VCaP (cell line): ENCODE results near the gene NLK.
"Not testable (repeated sequence)": the region's sequence is repeated elsewhere in the genome, so short reads cannot be mapped to it uniquely, and the experiment has no call there.

ENCODE experiments used
- H3K27ac ChIP-seq: fragments of 450-650 bp; 2 replicates; pipeline ENCODE4 v1.5.1; 2017
- CTCF ChIP-seq: fragments of 450-650 bp; conservative IDR thresholded peaks from 2 replicates; pipeline ENCODE4 v1.5.1; 2017; ENCODE audit warnings: mild to moderate bottlenecking, moderate library complexity

Gene NLK

GRCh38 chr17:28211811-28212210, 169.3 kb downstream of the NLK start:
- TF ChIP-seq CTCF = no peak
- no peak overlapping the region for H3K27ac ChIP-seq

- H3K27ac ChIP-seq = not testable (repeated sequence)
Measured at GRCh38 chr17:28213578-28213977, 171.1 kb downstream of the NLK start.

GRCh38 chr17:28216052-28216451, 173.6 kb downstream of the NLK start:
- TF ChIP-seq CTCF = no peak
- no peak overlapping the region for H3K27ac ChIP-seq

GRCh38 chr17:28216528-28216927, 174.1 kb downstream of the NLK start:
- no peak overlapping the region for H3K27ac ChIP-seq
- no peak for TF ChIP-seq CTCF

DNA sequence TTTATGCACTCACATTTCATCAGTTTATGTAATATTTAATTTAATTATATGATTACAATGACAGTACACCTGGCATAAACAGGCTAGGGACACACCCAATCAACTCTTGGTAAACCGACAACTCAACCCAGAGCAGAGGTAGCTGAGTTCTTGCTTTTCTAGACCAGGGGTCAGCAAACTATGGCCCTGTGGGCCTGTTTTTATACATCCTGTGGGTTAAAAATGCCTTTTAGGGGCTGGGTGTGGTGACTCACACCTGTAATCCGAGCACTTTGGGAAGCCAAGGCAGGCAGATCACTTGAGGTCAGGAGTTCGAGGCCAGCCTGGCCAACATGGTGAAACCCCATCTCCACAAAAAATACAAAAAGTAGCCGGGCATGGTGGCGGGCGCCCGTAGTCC, 177.3 kb downstream of the NLK start:
- H3K27ac ChIP-seq = no peak overlapping the region
- no peak for TF ChIP-seq CTCF

DNA sequence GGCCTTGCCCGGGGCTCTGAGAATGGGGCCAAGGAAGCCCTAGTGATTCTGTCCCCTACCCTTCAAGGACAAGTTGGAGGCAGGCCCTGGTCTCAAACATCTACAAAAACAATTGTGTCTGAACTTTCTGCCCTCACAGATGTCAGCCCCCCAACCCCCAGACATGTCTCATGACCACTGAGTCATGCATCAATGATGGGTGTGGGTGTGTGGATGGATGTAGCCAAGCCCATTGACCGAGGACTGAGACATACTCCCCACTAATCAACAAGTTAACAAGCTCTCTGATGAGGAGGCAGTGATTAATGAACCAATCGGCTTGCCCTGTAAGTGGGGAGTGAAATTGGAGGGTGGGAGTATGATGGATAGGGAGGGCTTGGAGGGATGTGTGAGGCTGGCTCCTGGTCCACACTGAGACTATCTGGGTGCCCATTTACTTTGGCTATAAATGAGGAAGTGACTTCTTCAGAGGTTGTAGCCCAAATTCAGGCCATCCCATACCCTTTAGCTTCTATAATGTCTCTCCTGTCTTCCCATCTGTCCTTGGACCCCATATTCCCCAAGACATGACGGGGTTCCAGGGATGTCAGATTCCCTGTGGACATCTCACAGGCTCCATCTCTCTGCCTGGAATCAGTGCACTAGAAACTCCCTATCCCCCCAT, 179.4 kb downstream of the NLK start:
- no peak for TF ChIP-seq CTCF
- H3K27ac ChIP-seq = no peak overlapping the region

- TF ChIP-seq CTCF = no peak
- no peak overlapping the region for H3K27ac ChIP-seq
Measured at GRCh38 chr17:28225271-28225670, 182.8 kb downstream of the NLK start.

DNA sequence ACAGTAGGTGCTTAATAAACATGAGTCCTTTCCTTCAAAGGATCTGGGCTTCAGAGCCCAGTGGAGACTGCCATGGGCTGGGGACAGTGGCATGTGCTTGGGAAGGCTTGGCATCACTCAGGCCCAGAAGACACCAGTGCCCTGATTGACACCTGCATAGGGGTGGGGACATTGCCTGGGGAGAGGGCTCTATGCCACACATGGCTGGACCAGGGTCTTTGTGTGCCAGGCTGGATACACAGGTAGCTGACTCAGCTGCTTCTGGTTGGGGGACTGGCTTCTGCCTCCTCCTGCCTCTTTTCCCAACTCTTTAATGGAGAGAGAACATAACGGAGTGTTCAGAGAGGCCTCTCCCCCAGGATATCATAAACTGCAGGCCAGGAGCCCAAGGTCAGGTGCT, 183.4 kb downstream of the NLK start:
- no peak for TF ChIP-seq CTCF
- H3K27ac ChIP-seq = no peak overlapping the region
